Activated naive CD8-positive, alpha-beta T cell treated with anti-CD3 and anti-CD28 coated beads, Interleukin-2, amount 10 ng/mL, durations not matched to agents 7 days and 5 days (primary cell): ENCODE results near the gene CCBE1. TPM values are rescaled to one million over a fixed set of nuclear protein-coding genes. Genes with fewer than 3 reads are reported as not detected.

Experiments
- ATAC-seq: fragments of 150-1000 bp; cut with Tn5 transposase; one replicate; pipeline ENCODE4 v1.10.0; 2021; ENCODE audit warnings: low read depth, moderate library complexity
- POLR2A ChIA-PET: fragments of 350-600 bp; sonication (Branson Sonifier 250); formaldehyde crosslinking; loops from one replicate; lab custom pipeline; 2021; ENCODE audit warnings: antibody characterized with exemption; lab: Charles Lee
- DNase-seq: peaks from one replicate; pipeline ENCODE4 v3.0.0; 2021
- H3K27ac Mint-ChIP-seq: one replicate; pipeline ENCODE4 v1.8.0; 2022; ENCODE audit warnings: mild to moderate bottlenecking, mixed read lengths
- H3K27me3 Mint-ChIP-seq: one replicate; pipeline ENCODE4 v1.8.0; 2022; ENCODE audit warnings: mild to moderate bottlenecking, moderate library complexity, mixed read lengths
- H3K36me3 Mint-ChIP-seq: one replicate; pipeline ENCODE4 v1.8.0; 2021; ENCODE audit warnings: mild to moderate bottlenecking, mixed read lengths
- H3K4me1 Mint-ChIP-seq: one replicate; pipeline ENCODE4 v1.8.0; 2021; ENCODE audit warnings: mixed read lengths
- H3K4me3 Mint-ChIP-seq: one replicate; pipeline ENCODE4 v1.8.0; 2022; ENCODE audit warnings: mild to moderate bottlenecking, moderate library complexity, mixed read lengths
- H3K9me3 Mint-ChIP-seq: one replicate; pipeline ENCODE4 v1.8.0; 2021; ENCODE audit warnings: mixed read lengths
- total RNA-seq, 2 experiments: library from RNA; stranded (reverse); gene quantifications; one replicate each; pipeline ENCODE4 v1.2.3, GENCODE V29; 2021

CCBE1 gene
- total RNA-seq, 2 experiments from 2014 or later: not detected

- ATAC-seq (no peak), DNase-seq (no peak)
- Mint-ChIP-seq H3K27ac (no peak overlapping the region), H3K4me3 (no peak overlapping the region), H3K27me3 (peaks cover 3% of the 10 kb centered on the region), H3K9me3 (no peaks in the 10 kb centered on the region), H3K4me1 (no peaks in the 10 kb centered on the region), H3K36me3 (no peaks in the 10 kb centered on the region)
- POLR2A ChIA-PET: no interaction called here
Measured at GRCh38 chr18:59469463-59470180, 227.6 kb downstream of the CCBE1 start.

- no peak for DNase-seq
- peaks cover 3% of the 10 kb centered on the region for H3K27me3 Mint-ChIP-seq
- no peak overlapping the region for H3K4me3 Mint-ChIP-seq
- H3K27ac Mint-ChIP-seq: no peak overlapping the region
- H3K36me3 Mint-ChIP-seq: no peaks in the 10 kb centered on the region
- no peaks in the 10 kb centered on the region for H3K4me1 Mint-ChIP-seq
- no peaks in the 10 kb centered on the region for H3K9me3 Mint-ChIP-seq
- ATAC-seq: no peak
- POLR2A ChIA-PET: no interaction called here
Measured at GRCh38 chr18:59468821-59469220, 228.4 kb downstream of the CCBE1 start.

GRCh38 chr18:59467497-59467896 is 229.7 kb downstream of the CCBE1 start:
- Mint-ChIP-seq H3K27ac (no peak overlapping the region), H3K27me3 (peaks cover 3% of the 10 kb centered on the region), H3K4me3 (no peak overlapping the region), H3K4me1 (no peaks in the 10 kb centered on the region), H3K36me3 (no peaks in the 10 kb centered on the region), H3K9me3 (no peaks in the 10 kb centered on the region)
- DNase-seq (no peak), ATAC-seq (no peak)
- POLR2A ChIA-PET: no interaction called here

DNA sequence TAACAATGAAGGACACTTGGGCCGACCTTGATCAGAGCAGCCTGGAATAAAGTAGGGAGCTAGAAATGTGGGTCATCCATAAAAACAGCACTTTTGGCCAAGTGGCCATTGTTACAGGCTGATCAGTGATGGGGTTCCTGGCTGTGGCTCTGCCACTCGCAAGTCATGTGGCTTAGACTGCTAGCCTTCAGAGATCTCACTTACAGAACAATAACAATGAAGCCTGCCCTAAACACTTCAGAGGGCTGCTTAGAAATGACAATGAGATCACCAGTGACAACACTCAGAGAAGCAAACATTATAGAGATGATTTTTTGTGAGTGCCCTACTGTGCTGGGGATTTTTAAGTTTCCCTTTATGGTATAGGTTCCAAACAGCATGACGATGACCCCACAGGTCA is 230.2 kb downstream of the CCBE1 start:
- no peaks in the 10 kb centered on the region for H3K4me1 Mint-ChIP-seq
- H3K4me3 Mint-ChIP-seq: no peak overlapping the region
- no peaks in the 10 kb centered on the region for H3K36me3 Mint-ChIP-seq
- DNase-seq (no peak), ATAC-seq (no peak)
- POLR2A ChIA-PET: no interaction called here
- H3K27me3 Mint-ChIP-seq: peaks cover 3% of the 10 kb centered on the region
- no peak overlapping the region for H3K27ac Mint-ChIP-seq
- no peaks in the 10 kb centered on the region for H3K9me3 Mint-ChIP-seq

DNA sequence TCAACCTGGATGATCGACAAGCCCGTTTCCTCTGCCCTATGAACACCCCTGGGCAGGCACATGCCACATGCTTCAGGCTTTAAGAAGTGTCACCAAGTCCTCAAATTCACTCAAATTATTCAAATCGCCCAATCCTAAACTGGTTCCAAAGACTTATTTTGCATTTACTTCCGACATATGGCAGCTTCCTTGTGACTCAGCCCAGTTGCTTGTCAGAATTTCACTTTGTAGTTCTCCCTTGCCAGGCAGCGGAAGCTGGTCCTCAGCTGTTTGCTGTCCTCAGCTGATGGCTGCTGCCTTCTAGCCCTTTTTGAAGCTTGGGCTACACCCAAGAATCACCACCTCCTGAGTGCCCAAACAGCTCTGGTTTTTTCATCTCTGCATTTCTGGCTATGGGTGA is 232.7 kb downstream of the CCBE1 start:
- no peak for ATAC-seq
- Mint-ChIP-seq H3K27me3 (peaks cover 5% of the 10 kb centered on the region), H3K4me3 (no peak overlapping the region), H3K36me3 (no peaks in the 10 kb centered on the region), H3K27ac (no peak overlapping the region), H3K4me1 (no peaks in the 10 kb centered on the region), H3K9me3 (no peaks in the 10 kb centered on the region)
- POLR2A ChIA-PET: no interaction called here
- no peak for DNase-seq

- ATAC-seq (no peak), DNase-seq (no peak)
- Mint-ChIP-seq H3K27me3 (peaks cover 5% of the 10 kb centered on the region), H3K4me1 (no peaks in the 10 kb centered on the region), H3K27ac (no peak overlapping the region), H3K9me3 (no peaks in the 10 kb centered on the region), H3K4me3 (no peak overlapping the region), H3K36me3 (no peaks in the 10 kb centered on the region)
- POLR2A ChIA-PET: no interaction called here
Measured at GRCh38 chr18:59461171-59461570, 236.1 kb downstream of the CCBE1 start.

DNA sequence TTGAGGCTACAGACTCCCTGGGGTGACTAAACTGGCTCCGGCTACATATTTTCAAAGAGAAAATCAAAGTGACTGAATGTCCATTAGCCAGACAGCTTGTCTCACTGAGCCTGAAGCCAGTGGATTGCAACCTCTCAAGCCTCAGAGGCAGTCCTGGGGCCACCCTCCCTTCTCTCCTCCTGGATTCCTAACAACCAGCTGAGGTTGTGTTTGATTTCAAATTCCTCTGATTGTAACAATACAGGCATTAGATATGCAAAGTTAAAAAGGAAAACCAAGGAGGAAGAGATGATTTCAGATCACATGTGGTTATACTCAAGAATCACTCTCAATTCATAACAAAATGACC is 237.2 kb downstream of the CCBE1 start:
- no peaks in the 10 kb centered on the region for H3K4me1 Mint-ChIP-seq
- DNase-seq: no peak
- H3K4me3 Mint-ChIP-seq: no peak overlapping the region
- H3K36me3 Mint-ChIP-seq: no peaks in the 10 kb centered on the region
- H3K27ac Mint-ChIP-seq: no peak overlapping the region
- POLR2A ChIA-PET: no interaction called here
- peaks cover 5% of the 10 kb centered on the region for H3K27me3 Mint-ChIP-seq
- ATAC-seq: no peak
- H3K9me3 Mint-ChIP-seq: no peaks in the 10 kb centered on the region

DNA sequence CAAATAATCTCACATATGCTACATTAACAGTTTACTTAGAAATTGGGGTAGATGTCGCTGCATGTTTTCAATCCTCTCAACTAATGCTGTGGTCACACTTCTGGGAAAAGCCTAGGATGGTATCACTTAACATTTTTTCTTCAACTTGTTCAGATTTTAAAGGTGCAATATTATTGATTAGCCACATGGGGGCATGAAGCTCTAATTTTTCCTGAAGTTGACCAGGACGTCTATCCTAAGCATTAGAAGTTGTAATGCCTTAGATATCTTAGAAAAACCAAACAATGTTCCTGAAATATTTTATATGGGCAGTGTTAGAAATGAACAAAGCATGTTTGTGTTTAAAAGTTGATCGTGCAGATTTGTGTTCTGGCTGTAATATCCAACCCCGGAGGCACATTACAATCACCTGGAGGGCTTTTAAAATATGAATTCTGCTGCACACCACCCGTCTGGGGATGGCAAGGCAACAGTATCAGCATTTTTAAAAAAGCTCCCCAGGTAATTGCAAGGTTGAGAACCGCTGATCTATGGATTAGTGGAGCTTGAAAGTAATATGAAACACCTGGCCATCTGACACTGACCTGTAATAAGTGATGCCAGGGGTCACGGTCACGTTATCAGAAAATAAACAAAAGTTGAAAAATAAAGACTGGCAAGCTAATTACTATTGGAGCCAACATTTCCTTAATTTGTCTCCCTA is 237.7 kb downstream of the CCBE1 start:
- DNase-seq: no peak
- Mint-ChIP-seq H3K27ac (no peak overlapping the region), H3K9me3 (no peaks in the 10 kb centered on the region), H3K36me3 (no peaks in the 10 kb centered on the region), H3K27me3 (peaks cover 2% of the 10 kb centered on the region), H3K4me3 (no peak overlapping the region), H3K4me1 (no peaks in the 10 kb centered on the region)
- ATAC-seq: no peak
- POLR2A ChIA-PET: no interaction called here

GRCh38 chr18:59458575-59458974 is 238.6 kb downstream of the CCBE1 start:
- no peak overlapping the region for H3K27ac Mint-ChIP-seq
- peaks cover 2% of the 10 kb centered on the region for H3K27me3 Mint-ChIP-seq
- H3K4me3 Mint-ChIP-seq: no peak overlapping the region
- ATAC-seq (no peak), DNase-seq (no peak)
- POLR2A ChIA-PET: no interaction called here
- no peaks in the 10 kb centered on the region for H3K4me1 Mint-ChIP-seq
- H3K9me3 Mint-ChIP-seq: no peaks in the 10 kb centered on the region
- no peaks in the 10 kb centered on the region for H3K36me3 Mint-ChIP-seq

- no peaks in the 10 kb centered on the region for H3K9me3 Mint-ChIP-seq
- H3K4me3 Mint-ChIP-seq: no peak overlapping the region
- POLR2A ChIA-PET: no interaction called here
- no peak overlapping the region for H3K27ac Mint-ChIP-seq
- H3K27me3 Mint-ChIP-seq: peaks cover 5% of the 10 kb centered on the region
- no peaks in the 10 kb centered on the region for H3K4me1 Mint-ChIP-seq
- ATAC-seq (no peak), DNase-seq (no peak)
- H3K36me3 Mint-ChIP-seq: no peaks in the 10 kb centered on the region
Measured at GRCh38 chr18:59456657-59457056, 240.6 kb downstream of the CCBE1 start.

- Mint-ChIP-seq H3K4me3 (no peak overlapping the region), H3K9me3 (no peaks in the 10 kb centered on the region), H3K36me3 (no peaks in the 10 kb centered on the region), H3K27me3 (peaks cover 4% of the 10 kb centered on the region), H3K4me1 (no peaks in the 10 kb centered on the region), H3K27ac (no peak overlapping the region)
- POLR2A ChIA-PET: no interaction called here
- DNase-seq: no peak
- no peak for ATAC-seq
Measured at GRCh38 chr18:59455728-59456276, 241.4 kb downstream of the CCBE1 start.

GRCh38 chr18:59454909-59455727 is 242.1 kb downstream of the CCBE1 start:
- Mint-ChIP-seq H3K27me3 (peaks cover 4% of the 10 kb centered on the region), H3K4me1 (no peaks in the 10 kb centered on the region), H3K36me3 (no peaks in the 10 kb centered on the region), H3K4me3 (no peak overlapping the region), H3K9me3 (no peaks in the 10 kb centered on the region), H3K27ac (no peak overlapping the region)
- no peak for DNase-seq
- POLR2A ChIA-PET: no interaction called here
- no peak for ATAC-seq

- H3K4me1 Mint-ChIP-seq: no peaks in the 10 kb centered on the region
- POLR2A ChIA-PET: no interaction called here
- no peak overlapping the region for H3K27ac Mint-ChIP-seq
- ATAC-seq (no peak), DNase-seq (no peak)
- H3K9me3 Mint-ChIP-seq: no peaks in the 10 kb centered on the region
- no peak overlapping the region for H3K4me3 Mint-ChIP-seq
- peaks cover 4% of the 10 kb centered on the region for H3K27me3 Mint-ChIP-seq
- H3K36me3 Mint-ChIP-seq: no peaks in the 10 kb centered on the region
Measured at GRCh38 chr18:59453468-59453961, 243.7 kb downstream of the CCBE1 start.
